Mammary epithelial cell (primary cell): Measurements from ENCODE around the gene CTU1.

Experiments used
- EZH2 ChIP-seq: IDR thresholded peaks from 2 replicates; pipeline ENCODE4 v1.6.1; 2012; ENCODE audit warnings: low read length, inconsistent platforms, borderline replicate concordance
- TF ChIP-seq, protein P1 (sequence below), 2 donors: IDR thresholded peaks in 1 of 2; conservative IDR thresholded peaks in 1 of 2; 2 replicates each; pipeline ENCODE4 v1.5.1; 2011 to 2012; ENCODE audit warnings: inconsistent platforms in 2 of 2, low read length in 2 of 2, mild to moderate bottlenecking in 2 of 2, control low read depth in 1 of 2, low read depth in 1 of 2; ENCODE audit not compliant: insufficient read depth in 1 of 2; ENCODE audit errors: extremely low read depth in 1 of 2

DNA sequence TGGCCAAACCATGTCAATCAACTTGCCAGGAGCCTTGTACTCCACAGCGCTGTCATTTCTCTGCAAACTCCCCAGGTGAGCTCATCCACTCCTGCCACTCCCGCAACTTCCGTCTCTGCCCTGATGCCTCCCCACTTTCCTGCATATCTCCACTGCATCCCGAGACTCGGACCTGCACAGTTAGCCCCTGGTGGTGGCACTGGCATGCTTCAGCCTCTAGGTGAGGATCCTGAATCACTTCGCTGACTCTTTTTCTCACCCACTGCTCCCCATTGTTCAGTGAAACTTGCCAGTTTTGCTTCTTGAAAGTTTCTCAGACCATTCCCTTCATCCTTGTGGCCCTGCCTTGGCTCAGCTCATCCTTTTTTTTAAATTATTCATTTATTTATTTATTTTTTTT is 3.4 kb upstream of the CTU1 start:
- TF ChIP-seq, protein P1, sequence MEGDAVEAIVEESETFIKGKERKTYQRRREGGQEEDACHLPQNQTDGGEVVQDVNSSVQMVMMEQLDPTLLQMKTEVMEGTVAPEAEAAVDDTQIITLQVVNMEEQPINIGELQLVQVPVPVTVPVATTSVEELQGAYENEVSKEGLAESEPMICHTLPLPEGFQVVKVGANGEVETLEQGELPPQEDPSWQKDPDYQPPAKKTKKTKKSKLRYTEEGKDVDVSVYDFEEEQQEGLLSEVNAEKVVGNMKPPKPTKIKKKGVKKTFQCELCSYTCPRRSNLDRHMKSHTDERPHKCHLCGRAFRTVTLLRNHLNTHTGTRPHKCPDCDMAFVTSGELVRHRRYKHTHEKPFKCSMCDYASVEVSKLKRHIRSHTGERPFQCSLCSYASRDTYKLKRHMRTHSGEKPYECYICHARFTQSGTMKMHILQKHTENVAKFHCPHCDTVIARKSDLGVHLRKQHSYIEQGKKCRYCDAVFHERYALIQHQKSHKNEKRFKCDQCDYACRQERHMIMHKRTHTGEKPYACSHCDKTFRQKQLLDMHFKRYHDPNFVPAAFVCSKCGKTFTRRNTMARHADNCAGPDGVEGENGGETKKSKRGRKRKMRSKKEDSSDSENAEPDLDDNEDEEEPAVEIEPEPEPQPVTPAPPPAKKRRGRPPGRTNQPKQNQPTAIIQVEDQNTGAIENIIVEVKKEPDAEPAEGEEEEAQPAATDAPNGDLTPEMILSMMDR (conservative IDR thresholded peaks at IDR 0.05 in 1 of 2, IDR thresholded peaks at IDR 0.05 in 1 of 2; ENCODE audit: extremely low read depth in 1 of 2, insufficient read depth in 1 of 2, low read depth in 1 of 2, low read length in 2 of 2), result peak; percentile 44 to 54
- TF ChIP-seq EZH2, result no peak
